Measurements from ENCODE around the gene CLEC4M. TPM values are rescaled to one million over a fixed set of nuclear protein-coding genes. Genes with fewer than 3 reads are reported as not detected.

Gene CLEC4M
- total and polyA plus RNA-seq, 2 experiments from 2014 or later = not detected

DNA sequence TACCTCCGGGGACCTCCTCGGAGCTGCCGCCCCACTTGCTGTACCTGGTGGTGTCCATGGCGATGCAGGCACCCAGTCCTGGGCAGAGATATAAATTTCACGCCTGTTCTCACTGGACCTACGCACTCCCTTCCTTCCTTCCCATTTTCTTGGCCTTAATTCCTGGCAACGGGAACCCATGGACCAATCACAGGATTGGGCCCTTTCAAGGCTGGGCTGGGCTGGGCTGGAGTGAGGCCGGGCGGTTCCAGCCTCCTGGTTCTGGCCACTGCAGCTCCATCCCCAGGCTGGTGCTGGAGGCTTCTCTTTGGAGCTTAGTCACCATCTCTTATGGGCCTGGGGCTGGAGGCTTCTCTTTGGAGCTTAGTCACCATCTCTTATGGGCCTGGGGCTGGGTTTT, 31.0 kb upstream of the CLEC4M start, which contains the start of gene CLEC4G (continued):
- TF ChIP-seq, protein P1, sequence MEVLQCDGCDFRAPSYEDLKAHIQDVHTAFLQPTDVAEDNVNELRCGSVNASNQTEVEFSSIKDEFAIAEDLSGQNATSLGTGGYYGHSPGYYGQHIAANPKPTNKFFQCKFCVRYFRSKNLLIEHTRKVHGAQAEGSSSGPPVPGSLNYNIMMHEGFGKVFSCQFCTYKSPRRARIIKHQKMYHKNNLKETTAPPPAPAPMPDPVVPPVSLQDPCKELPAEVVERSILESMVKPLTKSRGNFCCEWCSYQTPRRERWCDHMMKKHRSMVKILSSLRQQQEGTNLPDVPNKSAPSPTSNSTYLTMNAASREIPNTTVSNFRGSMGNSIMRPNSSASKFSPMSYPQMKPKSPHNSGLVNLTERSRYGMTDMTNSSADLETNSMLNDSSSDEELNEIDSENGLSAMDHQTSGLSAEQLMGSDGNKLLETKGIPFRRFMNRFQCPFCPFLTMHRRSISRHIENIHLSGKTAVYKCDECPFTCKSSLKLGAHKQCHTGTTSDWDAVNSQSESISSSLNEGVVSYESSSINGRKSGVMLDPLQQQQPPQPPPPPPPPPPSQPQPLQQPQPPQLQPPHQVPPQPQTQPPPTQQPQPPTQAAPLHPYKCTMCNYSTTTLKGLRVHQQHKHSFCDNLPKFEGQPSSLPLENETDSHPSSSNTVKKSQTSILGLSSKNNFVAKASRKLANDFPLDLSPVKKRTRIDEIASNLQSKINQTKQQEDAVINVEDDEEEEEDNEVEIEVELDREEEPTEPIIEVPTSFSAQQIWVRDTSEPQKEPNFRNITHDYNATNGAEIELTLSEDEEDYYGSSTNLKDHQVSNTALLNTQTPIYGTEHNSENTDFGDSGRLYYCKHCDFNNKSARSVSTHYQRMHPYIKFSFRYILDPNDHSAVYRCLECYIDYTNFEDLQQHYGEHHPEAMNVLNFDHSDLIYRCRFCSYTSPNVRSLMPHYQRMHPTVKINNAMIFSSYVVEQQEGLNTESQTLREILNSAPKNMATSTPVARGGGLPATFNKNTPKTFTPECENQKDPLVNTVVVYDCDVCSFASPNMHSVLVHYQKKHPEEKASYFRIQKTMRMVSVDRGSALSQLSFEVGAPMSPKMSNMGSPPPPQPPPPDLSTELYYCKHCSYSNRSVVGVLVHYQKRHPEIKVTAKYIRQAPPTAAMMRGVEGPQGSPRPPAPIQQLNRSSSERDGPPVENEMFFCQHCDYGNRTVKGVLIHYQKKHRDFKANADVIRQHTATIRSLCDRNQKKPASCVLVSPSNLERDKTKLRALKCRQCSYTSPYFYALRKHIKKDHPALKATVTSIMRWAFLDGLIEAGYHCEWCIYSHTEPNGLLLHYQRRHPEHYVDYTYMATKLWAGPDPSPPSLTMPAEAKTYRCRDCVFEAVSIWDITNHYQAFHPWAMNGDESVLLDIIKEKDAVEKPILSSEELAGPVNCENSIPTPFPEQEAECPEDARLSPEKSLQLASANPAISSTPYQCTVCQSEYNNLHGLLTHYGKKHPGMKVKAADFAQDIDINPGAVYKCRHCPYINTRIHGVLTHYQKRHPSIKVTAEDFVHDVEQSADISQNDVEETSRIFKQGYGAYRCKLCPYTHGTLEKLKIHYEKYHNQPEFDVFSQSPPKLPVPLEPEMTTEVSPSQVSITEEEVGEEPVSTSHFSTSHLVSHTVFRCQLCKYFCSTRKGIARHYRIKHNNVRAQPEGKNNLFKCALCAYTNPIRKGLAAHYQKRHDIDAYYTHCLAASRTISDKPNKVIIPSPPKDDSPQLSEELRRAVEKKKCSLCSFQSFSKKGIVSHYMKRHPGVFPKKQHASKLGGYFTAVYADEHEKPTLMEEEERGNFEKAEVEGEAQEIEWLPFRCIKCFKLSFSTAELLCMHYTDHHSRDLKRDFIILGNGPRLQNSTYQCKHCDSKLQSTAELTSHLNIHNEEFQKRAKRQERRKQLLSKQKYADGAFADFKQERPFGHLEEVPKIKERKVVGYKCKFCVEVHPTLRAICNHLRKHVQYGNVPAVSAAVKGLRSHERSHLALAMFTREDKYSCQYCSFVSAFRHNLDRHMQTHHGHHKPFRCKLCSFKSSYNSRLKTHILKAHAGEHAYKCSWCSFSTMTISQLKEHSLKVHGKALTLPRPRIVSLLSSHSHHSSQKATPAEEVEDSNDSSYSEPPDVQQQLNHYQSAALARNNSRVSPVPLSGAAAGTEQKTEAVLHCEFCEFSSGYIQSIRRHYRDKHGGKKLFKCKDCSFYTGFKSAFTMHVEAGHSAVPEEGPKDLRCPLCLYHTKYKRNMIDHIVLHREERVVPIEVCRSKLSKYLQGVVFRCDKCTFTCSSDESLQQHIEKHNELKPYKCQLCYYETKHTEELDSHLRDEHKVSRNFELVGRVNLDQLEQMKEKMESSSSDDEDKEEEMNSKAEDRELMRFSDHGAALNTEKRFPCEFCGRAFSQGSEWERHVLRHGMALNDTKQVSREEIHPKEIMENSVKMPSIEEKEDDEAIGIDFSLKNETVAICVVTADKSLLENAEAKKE (CRISPR knock-in tag; IDR thresholded peaks at IDR 0.05) = no peak
- TF ChIP-seq, protein P2, sequence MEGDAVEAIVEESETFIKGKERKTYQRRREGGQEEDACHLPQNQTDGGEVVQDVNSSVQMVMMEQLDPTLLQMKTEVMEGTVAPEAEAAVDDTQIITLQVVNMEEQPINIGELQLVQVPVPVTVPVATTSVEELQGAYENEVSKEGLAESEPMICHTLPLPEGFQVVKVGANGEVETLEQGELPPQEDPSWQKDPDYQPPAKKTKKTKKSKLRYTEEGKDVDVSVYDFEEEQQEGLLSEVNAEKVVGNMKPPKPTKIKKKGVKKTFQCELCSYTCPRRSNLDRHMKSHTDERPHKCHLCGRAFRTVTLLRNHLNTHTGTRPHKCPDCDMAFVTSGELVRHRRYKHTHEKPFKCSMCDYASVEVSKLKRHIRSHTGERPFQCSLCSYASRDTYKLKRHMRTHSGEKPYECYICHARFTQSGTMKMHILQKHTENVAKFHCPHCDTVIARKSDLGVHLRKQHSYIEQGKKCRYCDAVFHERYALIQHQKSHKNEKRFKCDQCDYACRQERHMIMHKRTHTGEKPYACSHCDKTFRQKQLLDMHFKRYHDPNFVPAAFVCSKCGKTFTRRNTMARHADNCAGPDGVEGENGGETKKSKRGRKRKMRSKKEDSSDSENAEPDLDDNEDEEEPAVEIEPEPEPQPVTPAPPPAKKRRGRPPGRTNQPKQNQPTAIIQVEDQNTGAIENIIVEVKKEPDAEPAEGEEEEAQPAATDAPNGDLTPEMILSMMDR (conservative IDR thresholded peaks at IDR 0.05; ENCODE audit: low read depth in 2 of 2) = no peak
- TF ChIP-seq ZNF331 (CRISPR knock-in tag; IDR thresholded peaks at IDR 0.05; ENCODE audit: low read depth) = no peak
- no peak for TF ChIP-seq ZNF114 (CRISPR knock-in tag; IDR thresholded peaks at IDR 0.05)

DNA sequence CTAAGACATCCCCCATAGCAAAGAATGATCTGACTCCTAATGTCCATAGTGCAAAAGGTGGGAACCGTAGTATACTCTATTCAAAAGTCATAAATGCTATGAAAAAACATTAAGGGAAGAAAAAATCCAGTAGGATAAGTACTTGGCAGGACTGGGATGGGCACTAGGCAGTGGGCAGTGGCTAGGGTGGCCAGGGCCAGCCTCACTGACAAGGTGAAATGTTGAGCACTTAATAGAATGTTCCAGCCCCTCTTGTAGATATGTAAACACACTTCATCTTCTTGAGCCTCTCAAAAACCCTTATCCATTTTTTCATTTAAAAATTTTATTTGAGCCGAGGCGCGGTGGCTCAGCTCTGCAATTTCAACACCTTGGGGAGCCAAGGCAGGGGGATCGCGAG, 29.7 kb upstream of the CLEC4M start:
- Mint-ChIP-seq H3K9me3 (no peaks in the 10 kb centered on the region), H3K27me3 (ENCODE audit: insufficient read depth, low read depth, poor library complexity) (peaks cover 37% of the 10 kb centered on the region), H3K4me3 (no peak overlapping the region), H3K4me1 (peaks cover 14% of the 10 kb centered on the region), H3K36me3 (ENCODE audit: low read depth) (no peaks in the 10 kb centered on the region), H3K27ac (no peak overlapping the region)
- Histone ChIP-seq H3K4me3 (no peak overlapping the region), H2AFZ (no peak overlapping the region), H3K36me3 (ENCODE audit: insufficient read depth) (no peaks in the 10 kb centered on the region), H3K4me2 (no peak overlapping the region), H3K4me1 (ENCODE audit: insufficient read depth) (peaks cover 5% of the 10 kb centered on the region; the same call in 1 of the 2 replicates), H4K20me1 (replicated peaks; ENCODE audit: insufficient read depth) (no peaks in the 10 kb centered on the region), H3K27me3 (ENCODE audit: insufficient read depth) (peaks cover 42% of the 10 kb centered on the region), H3F3A (replicated peaks; ENCODE audit: low read depth) (no peaks in the 10 kb centered on the region), H3K9me2 (ENCODE audit: insufficient read depth) (no peaks in the 10 kb centered on the region), H3K27ac (ENCODE audit: low read depth) (no peak overlapping the region), H3K79me2 (replicated peaks; ENCODE audit: insufficient read depth) (no peaks in the 10 kb centered on the region)
- DNase-seq (ENCODE audit: low spot score) (no peak), ATAC-seq (no peak)
- TF ChIP-seq POLR2AphosphoS5 (IDR thresholded peaks at IDR 0.05; ENCODE audit: low read depth) (no peak), NANOG (IDR thresholded peaks at IDR 0.05; ENCODE audit: borderline replicate concordance) (no peak), JUNB (IDR thresholded peaks at IDR 0.05; ENCODE audit: unreplicated experiment) (no peak), ZNF114 (CRISPR knock-in tag; IDR thresholded peaks at IDR 0.05) (no peak), STAT1 (IDR thresholded peaks at IDR 0.05; ENCODE audit: unreplicated experiment) (no peak), EZH2phosphoT487 (IDR thresholded peaks at IDR 0.05; ENCODE audit: unreplicated experiment) (no peak), EZH2 (IDR thresholded peaks at IDR 0.05; ENCODE audit: low read depth, unreplicated experiment) (no peak)
- TF ChIP-seq, protein P2 (conservative IDR thresholded peaks at IDR 0.05; ENCODE audit: low read depth in 2 of 2) = no peak

All from GM23338 (cell line).